Adrenal gland (tissue), 5 donors: Measurements from ENCODE around the gene CA10.

Experiments
- POLR2A ChIP-seq, 2 donors: fragments of 450-650 bp; IDR thresholded peaks; one replicate each; pipeline ENCODE4 v1.6.1; 2017; ENCODE audit warnings: antibody characterized with exemption in 2 of 2, mild to moderate bottlenecking in 2 of 2, moderate library complexity in 1 of 2
- TF ChIP-seq, protein P1 (sequence below), 6 experiments: fragments of 450-650 bp in 4 of 6; fragments of 200-600 bp in 2 of 6; sonication (generic) in 1 of 6; IDR thresholded peaks; 1 replicate in 5 of 6; 2 replicates in 1 of 6; pipeline versions ENCODE4 v1.5.1 to v1.8.0; 2016 to 2021; ENCODE audit warnings: antibody characterized with exemption in 6 of 6, mild to moderate bottlenecking in 2 of 6, moderate library complexity in 1 of 6
- donor health status: DM: no; HTN: no; CAD: no.

DNA sequence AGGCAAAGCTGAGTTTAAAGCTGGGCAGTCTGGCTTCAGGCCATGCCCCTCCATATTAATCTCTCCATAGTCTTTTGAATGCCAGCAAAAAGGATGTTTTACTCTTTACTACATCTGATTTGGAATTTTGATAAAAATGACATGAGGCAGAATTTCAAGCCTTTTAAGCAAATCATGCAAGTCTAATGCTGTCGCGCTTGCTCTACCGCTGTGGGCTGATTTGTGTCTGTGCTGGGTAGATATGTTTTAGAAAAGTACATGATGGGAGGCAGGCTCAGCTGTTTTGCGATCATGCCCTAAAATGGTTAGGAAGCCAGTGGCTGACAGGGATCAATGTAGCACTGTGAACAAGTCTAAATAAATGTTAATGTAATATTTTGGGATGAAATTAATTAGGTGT, 311.9 kb downstream of the CA10 start:
- TF ChIP-seq POLR2A (IDR thresholded peaks at IDR 0.05), result no peak
- TF ChIP-seq, protein P1, sequence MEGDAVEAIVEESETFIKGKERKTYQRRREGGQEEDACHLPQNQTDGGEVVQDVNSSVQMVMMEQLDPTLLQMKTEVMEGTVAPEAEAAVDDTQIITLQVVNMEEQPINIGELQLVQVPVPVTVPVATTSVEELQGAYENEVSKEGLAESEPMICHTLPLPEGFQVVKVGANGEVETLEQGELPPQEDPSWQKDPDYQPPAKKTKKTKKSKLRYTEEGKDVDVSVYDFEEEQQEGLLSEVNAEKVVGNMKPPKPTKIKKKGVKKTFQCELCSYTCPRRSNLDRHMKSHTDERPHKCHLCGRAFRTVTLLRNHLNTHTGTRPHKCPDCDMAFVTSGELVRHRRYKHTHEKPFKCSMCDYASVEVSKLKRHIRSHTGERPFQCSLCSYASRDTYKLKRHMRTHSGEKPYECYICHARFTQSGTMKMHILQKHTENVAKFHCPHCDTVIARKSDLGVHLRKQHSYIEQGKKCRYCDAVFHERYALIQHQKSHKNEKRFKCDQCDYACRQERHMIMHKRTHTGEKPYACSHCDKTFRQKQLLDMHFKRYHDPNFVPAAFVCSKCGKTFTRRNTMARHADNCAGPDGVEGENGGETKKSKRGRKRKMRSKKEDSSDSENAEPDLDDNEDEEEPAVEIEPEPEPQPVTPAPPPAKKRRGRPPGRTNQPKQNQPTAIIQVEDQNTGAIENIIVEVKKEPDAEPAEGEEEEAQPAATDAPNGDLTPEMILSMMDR (IDR thresholded peaks at IDR 0.05), result no peak
